Measurements from ENCODE around the gene MMP7. TPM values are rescaled to one million over a fixed set of nuclear protein-coding genes. Genes with fewer than 3 reads are reported as not detected.

The MMP7 gene
- polyA plus RNA-seq, 2 donors, result 0.10 to 0.42 TPM

- Histone ChIP-seq H3K36me3 (ENCODE audit: control insufficient read depth in 2 of 2, insufficient read depth in 2 of 2, low read length in 1 of 2) (no peaks in the 10 kb centered on the region), H3K9me3 (ENCODE audit: control insufficient read depth in 2 of 2, insufficient read depth in 1 of 2, low read depth in 1 of 2, low read length in 1 of 2) (no peaks in the 10 kb centered on the region), H3K4me1 (ENCODE audit: control insufficient read depth in 2 of 2, insufficient read depth in 2 of 2, low read length in 1 of 2) (no peaks in the 10 kb centered on the region), H3K27ac (ENCODE audit: low read depth in 2 of 2, low read length in 1 of 2) (no peak overlapping the region), H3K4me3 (ENCODE audit: low read depth in 1 of 2, low read length in 2 of 2) (no peak overlapping the region), H3K27me3 (ENCODE audit: control insufficient read depth in 1 of 2, insufficient read depth in 2 of 2, low read length in 2 of 2) (no peaks in the 10 kb centered on the region)
- WGBS, 2 donors, result 69 to 73% methylated on average over 4 of the region's 4 CpGs
These were observed 15.9 kb upstream of the MMP7 start for GRCh38 chr11:102546427-102546826.

GRCh38 chr11:102545701-102546100 is 15.2 kb upstream of the MMP7 start:
- H3K4me3 ChIP-seq (ENCODE audit: low read depth in 1 of 2, low read length in 2 of 2), result no peak overlapping the region
- no peaks in the 10 kb centered on the region for H3K4me1 ChIP-seq (ENCODE audit: control insufficient read depth in 2 of 2, insufficient read depth in 2 of 2, low read length in 1 of 2)
- WGBS, 2 donors, result 74 to 82% methylated on average over 4 of the region's 4 CpGs
- H3K36me3 ChIP-seq (ENCODE audit: control insufficient read depth in 2 of 2, insufficient read depth in 2 of 2, low read length in 1 of 2), result no peaks in the 10 kb centered on the region
- no peaks in the 10 kb centered on the region for H3K27me3 ChIP-seq (ENCODE audit: control insufficient read depth in 1 of 2, insufficient read depth in 2 of 2, low read length in 2 of 2)
- no peaks in the 10 kb centered on the region for H3K9me3 ChIP-seq (ENCODE audit: control insufficient read depth in 2 of 2, insufficient read depth in 1 of 2, low read depth in 1 of 2, low read length in 1 of 2)
- H3K27ac ChIP-seq (ENCODE audit: low read depth in 2 of 2, low read length in 1 of 2), result no peak overlapping the region

- H3K27ac ChIP-seq (ENCODE audit: low read depth in 2 of 2, low read length in 1 of 2), result no peak overlapping the region
- WGBS, 2 donors, result 90 to 93% methylated on average over 1 of the region's 1 CpG
These were observed 14.0 kb upstream of the MMP7 start for GRCh38 chr11:102544594-102544993.

GRCh38 chr11:102539567-102539966 is 9.0 kb upstream of the MMP7 start:
- Histone ChIP-seq H3K9me3 (ENCODE audit: control insufficient read depth in 2 of 2, insufficient read depth in 1 of 2, low read depth in 1 of 2, low read length in 1 of 2) (no peaks in the 10 kb centered on the region), H3K36me3 (ENCODE audit: control insufficient read depth in 2 of 2, insufficient read depth in 2 of 2, low read length in 1 of 2) (no peaks in the 10 kb centered on the region), H3K27ac (ENCODE audit: low read depth in 2 of 2, low read length in 1 of 2) (no peak overlapping the region), H3K4me3 (ENCODE audit: low read depth in 1 of 2, low read length in 2 of 2) (no peak overlapping the region), H3K4me1 (ENCODE audit: control insufficient read depth in 2 of 2, insufficient read depth in 2 of 2, low read length in 1 of 2) (no peaks in the 10 kb centered on the region), H3K27me3 (ENCODE audit: control insufficient read depth in 1 of 2, insufficient read depth in 2 of 2, low read length in 2 of 2) (no peaks in the 10 kb centered on the region)
- 88 to 89% methylated on average over 2 of the region's 2 CpGs for WGBS, 2 donors

More at GRCh38 chr11:102544594-102544993, 14.0 kb upstream of the MMP7 start:
- Histone ChIP-seq H3K36me3 (ENCODE audit: control insufficient read depth in 2 of 2, insufficient read depth in 2 of 2, low read length in 1 of 2) (no peaks in the 10 kb centered on the region), H3K4me3 (ENCODE audit: low read depth in 1 of 2, low read length in 2 of 2) (no peak overlapping the region), H3K27me3 (ENCODE audit: control insufficient read depth in 1 of 2, insufficient read depth in 2 of 2, low read length in 2 of 2) (no peaks in the 10 kb centered on the region), H3K9me3 (ENCODE audit: control insufficient read depth in 2 of 2, insufficient read depth in 1 of 2, low read depth in 1 of 2, low read length in 1 of 2) (no peaks in the 10 kb centered on the region), H3K4me1 (ENCODE audit: control insufficient read depth in 2 of 2, insufficient read depth in 2 of 2, low read length in 1 of 2) (no peaks in the 10 kb centered on the region)

GRCh38 chr11:102538932-102539331 is 8.4 kb upstream of the MMP7 start:
- no peaks in the 10 kb centered on the region for H3K9me3 ChIP-seq (ENCODE audit: control insufficient read depth in 2 of 2, insufficient read depth in 1 of 2, low read depth in 1 of 2, low read length in 1 of 2)
- no peaks in the 10 kb centered on the region for H3K36me3 ChIP-seq (ENCODE audit: control insufficient read depth in 2 of 2, insufficient read depth in 2 of 2, low read length in 1 of 2)
- 90 to 98% methylated on average over 4 of the region's 4 CpGs for WGBS, 2 donors
- H3K27ac ChIP-seq (ENCODE audit: low read depth in 2 of 2, low read length in 1 of 2), result no peak overlapping the region
- H3K27me3 ChIP-seq (ENCODE audit: control insufficient read depth in 1 of 2, insufficient read depth in 2 of 2, low read length in 2 of 2), result no peaks in the 10 kb centered on the region
- no peak overlapping the region for H3K4me3 ChIP-seq (ENCODE audit: low read depth in 1 of 2, low read length in 2 of 2)
- no peaks in the 10 kb centered on the region for H3K4me1 ChIP-seq (ENCODE audit: control insufficient read depth in 2 of 2, insufficient read depth in 2 of 2, low read length in 1 of 2)

- Histone ChIP-seq H3K36me3 (ENCODE audit: control insufficient read depth in 2 of 2, insufficient read depth in 2 of 2, low read length in 1 of 2) (no peaks in the 10 kb centered on the region), H3K27ac (ENCODE audit: low read depth in 2 of 2, low read length in 1 of 2) (no peak overlapping the region), H3K27me3 (ENCODE audit: control insufficient read depth in 1 of 2, insufficient read depth in 2 of 2, low read length in 2 of 2) (no peaks in the 10 kb centered on the region), H3K4me1 (ENCODE audit: control insufficient read depth in 2 of 2, insufficient read depth in 2 of 2, low read length in 1 of 2) (no peaks in the 10 kb centered on the region), H3K4me3 (ENCODE audit: low read depth in 1 of 2, low read length in 2 of 2) (no peak overlapping the region), H3K9me3 (ENCODE audit: control insufficient read depth in 2 of 2, insufficient read depth in 1 of 2, low read depth in 1 of 2, low read length in 1 of 2) (no peaks in the 10 kb centered on the region)
- WGBS, 2 donors, result 77 to 79% methylated on average over 6 of the region's 6 CpGs
These were observed 3.8 kb upstream of the MMP7 start for GRCh38 chr11:102534261-102534872.

GRCh38 chr11:102528618-102529017 is 1.9 kb downstream of the MMP7 start:
- Histone ChIP-seq H3K4me3 (ENCODE audit: low read depth in 1 of 2, low read length in 2 of 2) (no peak overlapping the region), H3K36me3 (ENCODE audit: control insufficient read depth in 2 of 2, insufficient read depth in 2 of 2, low read length in 1 of 2) (no peaks in the 10 kb centered on the region), H3K4me1 (ENCODE audit: control insufficient read depth in 2 of 2, insufficient read depth in 2 of 2, low read length in 1 of 2) (no peaks in the 10 kb centered on the region), H3K27me3 (ENCODE audit: control insufficient read depth in 1 of 2, insufficient read depth in 2 of 2, low read length in 2 of 2) (no peaks in the 10 kb centered on the region), H3K27ac (ENCODE audit: low read depth in 2 of 2, low read length in 1 of 2) (no peak overlapping the region), H3K9me3 (ENCODE audit: control insufficient read depth in 2 of 2, insufficient read depth in 1 of 2, low read depth in 1 of 2, low read length in 1 of 2) (no peaks in the 10 kb centered on the region)

- Histone ChIP-seq H3K9me3 (ENCODE audit: control insufficient read depth in 2 of 2, insufficient read depth in 1 of 2, low read depth in 1 of 2, low read length in 1 of 2) (no peaks in the 10 kb centered on the region), H3K4me1 (ENCODE audit: control insufficient read depth in 2 of 2, insufficient read depth in 2 of 2, low read length in 1 of 2) (no peaks in the 10 kb centered on the region), H3K27ac (ENCODE audit: low read depth in 2 of 2, low read length in 1 of 2) (no peak overlapping the region), H3K4me3 (ENCODE audit: low read depth in 1 of 2, low read length in 2 of 2) (no peak overlapping the region), H3K27me3 (ENCODE audit: control insufficient read depth in 1 of 2, insufficient read depth in 2 of 2, low read length in 2 of 2) (no peaks in the 10 kb centered on the region), H3K36me3 (ENCODE audit: control insufficient read depth in 2 of 2, insufficient read depth in 2 of 2, low read length in 1 of 2) (no peaks in the 10 kb centered on the region)
- 71 to 94% methylated on average over 2 of the region's 2 CpGs for WGBS, 2 donors
These were observed 2.9 kb downstream of the MMP7 start for GRCh38 chr11:102527684-102528083.

GRCh38 chr11:102527041-102527440 is 3.5 kb downstream of the MMP7 start:
- H3K36me3 ChIP-seq (ENCODE audit: control insufficient read depth in 2 of 2, insufficient read depth in 2 of 2, low read length in 1 of 2), result no peaks in the 10 kb centered on the region
- H3K27me3 ChIP-seq (ENCODE audit: control insufficient read depth in 1 of 2, insufficient read depth in 2 of 2, low read length in 2 of 2), result no peaks in the 10 kb centered on the region
- WGBS, 2 donors, result 77 to 90% methylated on average over 1 of the region's 1 CpG
- H3K4me3 ChIP-seq (ENCODE audit: low read depth in 1 of 2, low read length in 2 of 2), result no peak overlapping the region
- H3K27ac ChIP-seq (ENCODE audit: low read depth in 2 of 2, low read length in 1 of 2), result no peak overlapping the region
- no peaks in the 10 kb centered on the region for H3K4me1 ChIP-seq (ENCODE audit: control insufficient read depth in 2 of 2, insufficient read depth in 2 of 2, low read length in 1 of 2)
- H3K9me3 ChIP-seq (ENCODE audit: control insufficient read depth in 2 of 2, insufficient read depth in 1 of 2, low read depth in 1 of 2, low read length in 1 of 2), result no peaks in the 10 kb centered on the region

- no peaks in the 10 kb centered on the region for H3K9me3 ChIP-seq (ENCODE audit: control insufficient read depth in 2 of 2, insufficient read depth in 1 of 2, low read depth in 1 of 2, low read length in 1 of 2)
- WGBS, 2 donors, result 90 to 91% methylated on average over 4 of the region's 4 CpGs
- no peaks in the 10 kb centered on the region for H3K4me1 ChIP-seq (ENCODE audit: control insufficient read depth in 2 of 2, insufficient read depth in 2 of 2, low read length in 1 of 2)
- no peak overlapping the region for H3K27ac ChIP-seq (ENCODE audit: low read depth in 2 of 2, low read length in 1 of 2)
- H3K4me3 ChIP-seq (ENCODE audit: low read depth in 1 of 2, low read length in 2 of 2), result no peak overlapping the region
- no peaks in the 10 kb centered on the region for H3K36me3 ChIP-seq (ENCODE audit: control insufficient read depth in 2 of 2, insufficient read depth in 2 of 2, low read length in 1 of 2)
- H3K27me3 ChIP-seq (ENCODE audit: control insufficient read depth in 1 of 2, insufficient read depth in 2 of 2, low read length in 2 of 2), result no peaks in the 10 kb centered on the region
These were observed 6.7 kb downstream of the MMP7 start for GRCh38 chr11:102523887-102524286.
